A549 treated with CORT108297 at 1 μM for 4 hours (cell line): ENCODE results near the gene MYRFL. TPM values are rescaled to one million over a fixed set of nuclear protein-coding genes. Genes with fewer than 3 reads are reported as not detected.

Experiments
- total RNA-seq: library from RNA; stranded (reverse); fragments of 200-300 nt; extraction: Qiagen RNA extraction; gene quantifications from 5 replicates; pipeline ENCODE4 v1.2.3, GENCODE V29; 2022

The MYRFL gene
- 0.06 to 0.08 TPM (median 0.07 TPM) in 3 of 5 replicates, not detected in the others for total RNA-seq

DNA sequence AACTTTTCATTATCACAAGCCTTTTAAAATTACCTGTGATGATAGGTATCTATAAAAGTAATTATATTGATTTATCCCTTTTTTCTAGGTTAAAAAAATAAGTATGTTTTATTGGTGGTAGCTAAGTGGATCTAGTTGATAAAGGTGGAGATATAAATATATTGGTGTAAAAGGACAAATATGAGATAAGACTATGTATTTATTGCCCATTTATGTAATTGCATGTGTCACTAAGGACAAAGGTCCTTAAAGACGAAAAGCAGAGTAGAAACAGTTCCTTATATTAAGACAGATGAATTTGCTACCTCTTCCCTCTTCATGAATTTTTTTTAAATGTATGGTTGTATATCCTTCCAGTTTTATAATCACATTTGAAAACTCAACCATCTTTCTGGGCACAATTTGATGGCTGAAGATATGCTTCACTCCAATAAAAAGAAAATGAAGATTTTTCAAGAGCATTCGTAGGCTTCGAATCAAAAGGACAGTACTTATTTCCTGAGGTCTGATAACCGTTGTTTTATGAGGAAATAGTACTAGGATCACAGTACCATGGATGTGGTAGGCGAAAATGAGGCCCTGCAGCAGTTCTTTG lies at the start of gene MYRFL:
MYRFL (plus strand) TSS at position 262 of the 595 bp plus-strand sequence; CDS start at position 553, 291 bp downstream.

Other genes starting within 250 kb of the MYRFL start
- 274 to 382 TPM (median 284 TPM) in 5 replicates for gene CCT2, start 239.8 kb upstream of the MYRFL start, total RNA-seq
- not detected in 5 replicates for gene LRRC10, start 214.3 kb upstream of the MYRFL start, total RNA-seq
- 1.0 to 1.4 TPM (median 1.1 TPM) in 5 replicates for gene BEST3, start 125.9 kb upstream of the MYRFL start, total RNA-seq
- 12.1 to 15.8 TPM (median 12.7 TPM) in 5 replicates for gene RAB3IP, start 86.4 kb upstream of the MYRFL start, total RNA-seq